Activated CD8-positive, alpha-beta memory T cell treated with anti-CD3 and anti-CD28 coated beads for 4 hours (primary cell): ENCODE measurements around the gene MORN3.
"Not testable (repeated sequence)": the region's sequence is repeated elsewhere in the genome, so short reads cannot be mapped to it uniquely, and the experiment has no call there.

Experiments used
- DNase-seq, 2 donors: peaks; one replicate each; pipeline ENCODE4 v3.0.0-alpha.2; 2020; ENCODE audit warnings: low read depth in 2 of 2

Gene MORN3

GRCh38 chr12:121638298-121639202, 30.9 kb downstream of the MORN3 start:
- no peak for DNase-seq

DNA sequence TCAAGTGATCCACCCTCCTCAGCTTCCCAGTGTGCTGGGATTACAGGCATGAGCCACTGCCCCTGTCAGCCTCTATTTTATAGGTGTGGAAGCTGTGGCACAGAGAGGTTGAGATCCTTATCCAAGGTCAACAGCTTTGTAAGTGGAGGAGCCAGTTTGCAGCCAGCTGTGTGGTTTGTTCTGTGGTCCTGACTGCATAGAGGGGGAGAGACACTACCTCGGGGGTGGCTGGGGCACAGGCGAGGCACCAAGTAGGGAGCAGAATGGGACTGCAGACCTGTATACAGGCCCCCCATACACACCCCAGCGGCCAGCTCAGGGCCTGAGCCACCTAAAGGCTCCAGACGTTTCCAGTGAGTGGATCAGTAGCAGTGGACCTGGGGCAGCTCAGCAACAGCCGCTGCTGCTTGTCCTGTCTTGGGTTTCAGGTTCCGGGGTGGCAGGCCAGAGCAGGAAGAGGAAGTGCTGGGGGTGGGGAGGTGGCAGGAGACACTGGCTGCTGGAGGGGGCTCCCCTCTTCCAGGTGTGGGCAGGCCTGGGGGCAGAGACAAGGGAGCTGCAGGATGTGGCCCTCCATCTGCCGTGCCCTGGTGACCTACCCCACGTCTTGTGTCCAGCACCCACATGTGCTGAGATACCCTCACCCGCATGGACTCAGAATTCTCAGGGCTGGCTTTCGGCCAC, 32.1 kb downstream of the MORN3 start:
- DNase-seq = peak in 1 of 2 donors; percentile 27

DNA sequence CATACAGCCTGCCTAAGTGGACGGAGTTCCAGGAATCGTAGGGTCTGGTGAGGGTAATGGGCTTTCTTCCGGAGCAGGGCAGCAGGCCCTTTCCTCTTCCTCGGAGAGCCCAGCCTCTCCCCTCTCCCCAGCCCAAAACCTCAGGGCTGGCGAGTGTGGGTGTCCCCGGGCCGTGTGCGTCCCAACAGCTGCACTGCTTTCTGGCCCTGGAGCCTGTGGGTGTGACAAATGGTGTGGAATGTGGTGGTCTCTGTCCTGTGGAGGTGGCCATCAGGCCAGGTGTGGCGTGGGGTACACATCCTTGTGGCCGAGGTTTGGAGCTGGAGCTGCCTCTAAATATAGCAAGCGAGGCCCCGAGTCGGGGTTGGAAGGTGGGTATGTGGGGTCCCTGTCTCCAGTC, 34.6 kb downstream of the MORN3 start:
- DNase-seq = no peak

- DNase-seq = not testable (repeated sequence)
Observed at GRCh38 chr12:121633833-121634196, 35.6 kb downstream of the MORN3 start.

GRCh38 chr12:121632069-121632970, 37.1 kb downstream of the MORN3 start:
- no peak for DNase-seq

DNA sequence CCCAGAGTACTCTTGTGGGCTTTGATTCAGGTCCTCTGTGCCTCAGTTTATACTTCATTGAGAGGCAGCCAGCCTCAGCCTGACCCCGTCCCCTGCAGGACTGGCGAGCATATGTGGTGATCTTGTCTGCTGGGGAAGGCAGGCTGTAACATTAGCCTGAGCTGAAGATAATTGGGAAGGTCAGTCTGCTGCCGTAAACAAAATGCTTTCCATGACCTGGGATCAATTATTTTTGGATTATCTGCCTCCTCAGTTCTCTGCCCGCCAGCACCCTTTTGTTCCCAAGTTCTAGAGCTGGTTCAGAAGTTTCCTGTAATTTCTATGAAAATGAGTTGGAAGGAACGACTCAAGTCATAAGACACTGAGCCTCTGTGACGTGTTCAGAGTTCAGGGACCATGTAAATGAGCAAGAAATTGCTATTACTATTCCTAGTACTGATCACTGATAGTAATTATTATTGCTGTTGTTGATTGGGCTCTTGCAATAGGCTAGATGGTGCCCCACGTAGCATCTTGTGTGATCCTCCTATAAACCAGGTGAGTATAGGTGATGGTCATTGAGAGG, 38.6 kb downstream of the MORN3 start:
- no peak for DNase-seq

GRCh38 chr12:121628536-121628935, 40.9 kb downstream of the MORN3 start:
- no peak for DNase-seq

DNA sequence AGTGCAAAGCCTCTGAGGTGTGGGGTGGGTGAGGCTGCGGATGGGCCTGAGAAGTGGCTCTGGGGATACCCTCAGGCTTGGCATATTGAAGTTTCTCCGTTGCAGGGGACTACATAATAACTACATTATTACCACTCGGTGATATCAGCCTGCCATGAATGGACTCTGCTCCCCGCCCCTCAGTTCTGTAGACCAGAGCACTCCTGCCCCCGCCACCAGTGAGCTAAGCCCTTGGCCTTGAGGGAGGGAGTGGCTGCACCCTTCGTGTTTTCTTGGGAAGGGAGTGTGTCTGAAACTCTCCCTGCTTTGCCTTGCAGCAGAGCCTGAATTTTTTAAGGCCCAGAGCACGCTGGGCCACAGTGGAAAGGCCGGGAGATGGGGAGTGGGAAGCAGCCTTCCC, 41.4 kb downstream of the MORN3 start:
- DNase-seq = no peak

- DNase-seq = peak; percentile 83 to 94
Observed at GRCh38 chr12:121626853-121627640, 42.4 kb downstream of the MORN3 start.

- peak; percentile 93 to 98 for DNase-seq
Observed at GRCh38 chr12:121626087-121626852, 43.2 kb downstream of the MORN3 start, which contains the start of gene ORAI1. TSS of gene ORAI1 (plus strand) at chr12:121626530.

DNA sequence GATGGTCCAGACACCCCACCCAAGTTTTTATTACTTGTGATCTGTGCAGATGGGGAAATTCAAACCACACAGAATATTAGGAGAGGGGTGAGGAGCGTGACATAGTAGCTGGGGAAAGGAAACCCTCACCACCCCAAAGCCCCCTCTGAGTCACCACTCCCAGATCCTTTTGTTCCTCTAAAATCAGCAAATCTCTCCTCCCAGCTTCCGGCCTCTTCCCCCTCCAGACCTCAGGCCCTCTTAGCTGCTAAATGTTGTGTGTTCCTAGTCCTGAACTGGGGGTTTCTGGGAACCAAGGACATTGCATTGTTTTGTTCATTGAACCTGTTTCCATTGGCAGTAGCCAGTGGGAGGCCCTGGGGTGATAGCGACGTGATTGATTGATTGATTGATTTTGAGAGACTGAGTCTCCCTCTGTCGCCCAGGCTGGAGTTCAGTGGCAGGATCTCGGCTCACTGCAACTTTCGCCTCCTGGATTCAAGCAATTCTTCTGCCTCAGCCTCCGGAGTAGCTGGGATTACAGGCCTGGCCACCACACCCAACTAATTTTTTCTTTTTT, 49.0 kb downstream of the MORN3 start:
- no peak for DNase-seq

- no peak for DNase-seq
Observed at GRCh38 chr12:121618659-121619233, 50.7 kb downstream of the MORN3 start.

DNA sequence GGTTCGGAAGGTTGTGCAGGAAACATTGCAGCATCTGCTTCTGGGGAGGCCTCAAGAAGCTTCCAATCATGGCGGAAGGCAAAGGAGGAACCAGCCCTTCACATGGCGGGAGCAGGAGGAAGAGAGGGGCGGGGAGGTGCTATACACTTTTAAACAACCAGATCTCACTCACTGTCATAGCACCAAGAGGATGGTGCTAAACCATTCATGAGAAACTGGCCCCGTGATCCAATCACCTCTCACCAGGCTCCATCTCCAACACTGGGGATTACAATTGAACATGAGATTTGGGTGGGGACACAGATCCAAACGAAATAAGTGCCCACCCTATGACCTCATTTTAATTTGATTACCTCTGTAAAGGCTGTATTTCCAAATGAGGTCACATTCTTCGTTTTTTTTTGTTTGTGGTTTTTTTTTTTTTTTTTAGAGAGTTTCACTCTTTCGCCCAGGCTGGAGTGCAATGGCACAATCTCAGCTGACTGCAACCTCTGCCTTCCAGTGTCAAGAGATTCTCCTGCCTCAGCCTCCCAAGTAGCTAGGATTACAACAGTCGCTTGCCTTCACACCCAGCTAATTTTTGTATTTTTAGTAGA, 54.5 kb downstream of the MORN3 start:
- no peak for DNase-seq

- no peak for DNase-seq
Observed at GRCh38 chr12:121613462-121613861, 56.0 kb downstream of the MORN3 start.

GRCh38 chr12:121611306-121611705, 58.1 kb downstream of the MORN3 start:
- no peak for DNase-seq

GRCh38 chr12:121610239-121611149, 59.0 kb downstream of the MORN3 start:
- DNase-seq = no peak

GRCh38 chr12:121608301-121608700, 61.2 kb downstream of the MORN3 start:
- DNase-seq = no peak

- DNase-seq = no peak
Observed at GRCh38 chr12:121603581-121603980, 65.9 kb downstream of the MORN3 start.
